Nephron progenitor cell (in vitro differentiated cells): Measurements from ENCODE around the gene PRKCA.

Experiments used
- DNase-seq: peaks from one replicate; pipeline ENCODE4 v3.0.0; 2021
- H3K27ac Mint-ChIP-seq: 2 replicates; pipeline ENCODE4 v1.8.0; 2021; ENCODE audit warnings: mild to moderate bottlenecking, moderate library complexity, mixed read lengths
- H3K27me3 Mint-ChIP-seq: 2 replicates; pipeline ENCODE4 v1.8.0; 2021; ENCODE audit warnings: mild to moderate bottlenecking, low read depth, mixed read lengths; ENCODE audit not compliant: poor library complexity
- H3K36me3 Mint-ChIP-seq: 2 replicates; pipeline ENCODE4 v1.8.0; 2021; ENCODE audit warnings: low read depth, mixed read lengths
- H3K4me1 Mint-ChIP-seq: 2 replicates; pipeline ENCODE4 v1.8.0; 2021; ENCODE audit warnings: mixed read lengths
- H3K4me3 Mint-ChIP-seq: 2 replicates; pipeline ENCODE4 v1.8.0; 2021; ENCODE audit warnings: mild to moderate bottlenecking, moderate library complexity, mixed read lengths
- H3K9me3 Mint-ChIP-seq: 2 replicates; pipeline ENCODE4 v1.8.0; 2021; ENCODE audit warnings: mild to moderate bottlenecking, moderate library complexity, mixed read lengths
- TF ChIP-seq, protein P1 (sequence below): fragments of 200-600 bp; sonication (generic); IDR thresholded peaks from 2 replicates; pipeline ENCODE4 v1.5.0; 2021; ENCODE audit warnings: antibody characterized with exemption

PRKCA gene

DNA sequence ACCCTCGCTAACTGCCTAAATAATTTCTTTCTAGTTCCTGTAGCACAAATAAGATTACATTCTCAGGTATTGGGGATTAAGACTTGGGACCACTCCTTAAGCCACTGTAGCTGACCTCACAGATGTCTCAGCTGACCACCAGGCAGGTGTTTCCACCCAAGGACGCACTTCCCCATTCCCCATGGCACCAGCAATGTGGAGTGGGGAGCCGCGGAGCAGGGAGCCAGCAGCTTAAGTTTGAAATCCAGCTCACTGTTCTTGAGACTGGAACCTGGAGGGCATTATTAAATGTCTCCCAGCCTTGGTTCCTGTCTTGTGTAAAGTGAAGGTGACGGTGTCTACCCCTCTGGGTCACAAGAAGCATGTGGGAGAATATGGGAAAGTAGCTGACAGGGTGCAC lies 283.1 kb downstream of the PRKCA start:
- H3K27me3 Mint-ChIP-seq: peaks cover 3% of the 10 kb centered on the region
- H3K9me3 Mint-ChIP-seq: peaks cover 24% of the 10 kb centered on the region
- no peak for DNase-seq
- peaks cover 14% of the 10 kb centered on the region for H3K36me3 Mint-ChIP-seq
- H3K27ac Mint-ChIP-seq: no peak overlapping the region
- H3K4me1 Mint-ChIP-seq: peaks cover 20% of the 10 kb centered on the region
- no peak overlapping the region for H3K4me3 Mint-ChIP-seq
- TF ChIP-seq, protein P1, sequence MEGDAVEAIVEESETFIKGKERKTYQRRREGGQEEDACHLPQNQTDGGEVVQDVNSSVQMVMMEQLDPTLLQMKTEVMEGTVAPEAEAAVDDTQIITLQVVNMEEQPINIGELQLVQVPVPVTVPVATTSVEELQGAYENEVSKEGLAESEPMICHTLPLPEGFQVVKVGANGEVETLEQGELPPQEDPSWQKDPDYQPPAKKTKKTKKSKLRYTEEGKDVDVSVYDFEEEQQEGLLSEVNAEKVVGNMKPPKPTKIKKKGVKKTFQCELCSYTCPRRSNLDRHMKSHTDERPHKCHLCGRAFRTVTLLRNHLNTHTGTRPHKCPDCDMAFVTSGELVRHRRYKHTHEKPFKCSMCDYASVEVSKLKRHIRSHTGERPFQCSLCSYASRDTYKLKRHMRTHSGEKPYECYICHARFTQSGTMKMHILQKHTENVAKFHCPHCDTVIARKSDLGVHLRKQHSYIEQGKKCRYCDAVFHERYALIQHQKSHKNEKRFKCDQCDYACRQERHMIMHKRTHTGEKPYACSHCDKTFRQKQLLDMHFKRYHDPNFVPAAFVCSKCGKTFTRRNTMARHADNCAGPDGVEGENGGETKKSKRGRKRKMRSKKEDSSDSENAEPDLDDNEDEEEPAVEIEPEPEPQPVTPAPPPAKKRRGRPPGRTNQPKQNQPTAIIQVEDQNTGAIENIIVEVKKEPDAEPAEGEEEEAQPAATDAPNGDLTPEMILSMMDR: no peak

DNA sequence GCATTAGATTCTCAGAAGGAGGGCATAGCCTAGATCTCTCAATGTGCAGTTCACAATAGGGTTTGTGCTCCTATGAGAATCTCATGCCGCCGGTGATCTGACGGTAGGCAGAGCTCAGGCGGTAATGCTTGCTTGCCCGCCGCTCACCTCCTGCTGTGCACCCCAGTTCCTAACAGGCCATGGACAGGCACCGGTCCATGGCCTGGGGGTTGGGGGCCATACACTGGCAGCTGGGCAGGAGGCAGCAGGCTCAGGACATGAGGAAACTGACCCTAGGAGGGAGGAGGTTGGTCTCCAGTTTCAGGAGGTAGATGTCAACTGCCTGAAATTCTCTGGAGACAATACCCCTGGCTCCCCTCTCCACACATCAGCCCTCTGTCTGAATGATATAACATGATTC lies 287.5 kb downstream of the PRKCA start:
- peaks cover 21% of the 10 kb centered on the region for H3K9me3 Mint-ChIP-seq
- H3K27ac Mint-ChIP-seq: no peak overlapping the region
- peaks cover 4% of the 10 kb centered on the region for H3K36me3 Mint-ChIP-seq
- DNase-seq: no peak
- H3K4me1 Mint-ChIP-seq: no peaks in the 10 kb centered on the region
- peaks cover 7% of the 10 kb centered on the region for H3K27me3 Mint-ChIP-seq
- TF ChIP-seq, protein P1: no peak
- H3K4me3 Mint-ChIP-seq: no peak overlapping the region

DNA sequence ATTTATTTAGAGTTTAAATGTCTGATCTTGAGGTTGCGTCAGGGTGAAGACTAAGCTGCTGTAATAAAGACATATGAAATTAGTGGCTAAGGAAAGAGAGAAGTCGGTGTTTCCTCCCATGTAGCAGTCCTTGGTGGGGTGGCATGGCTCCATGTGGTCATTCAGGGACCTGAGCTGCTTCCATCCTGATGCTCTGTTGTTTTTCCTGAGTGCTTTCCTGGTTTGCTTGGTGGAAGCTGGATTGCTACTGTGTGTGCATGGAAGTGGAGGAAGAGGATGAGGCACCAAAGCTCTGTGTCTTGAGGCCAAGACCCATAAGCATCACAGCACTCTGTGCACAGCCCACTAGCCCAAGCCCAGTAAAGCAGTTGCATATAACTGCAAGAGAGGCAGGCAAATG lies 290.7 kb downstream of the PRKCA start:
- DNase-seq: no peak
- Mint-ChIP-seq H3K4me1 (no peaks in the 10 kb centered on the region), H3K4me3 (no peak overlapping the region), H3K27ac (no peak overlapping the region), H3K36me3 (peaks cover 4% of the 10 kb centered on the region), H3K27me3 (peaks cover 7% of the 10 kb centered on the region), H3K9me3 (peaks cover 32% of the 10 kb centered on the region)
- TF ChIP-seq, protein P1: no peak

DNA sequence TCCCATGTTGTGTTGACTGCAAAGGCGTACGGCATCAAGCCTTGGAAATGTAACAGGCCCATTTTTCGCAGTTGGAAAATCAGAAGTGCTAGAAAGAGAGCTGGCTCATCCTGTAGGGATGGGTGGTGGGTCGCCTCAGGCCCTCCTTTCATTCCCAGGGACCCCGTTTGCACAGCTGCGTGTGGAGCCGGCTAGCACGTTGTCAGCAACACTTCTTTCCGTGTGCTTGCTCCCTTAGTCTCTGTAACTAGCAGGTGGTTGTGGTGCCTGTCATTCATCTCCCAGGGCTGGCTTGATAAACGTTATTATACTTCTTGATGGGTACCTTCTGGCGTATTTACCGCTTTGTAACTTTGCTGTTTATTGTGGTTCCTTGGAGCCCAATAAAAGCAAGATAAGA lies 293.5 kb downstream of the PRKCA start:
- H3K27me3 Mint-ChIP-seq: peaks cover 4% of the 10 kb centered on the region
- peaks cover 25% of the 10 kb centered on the region for H3K9me3 Mint-ChIP-seq
- H3K36me3 Mint-ChIP-seq: no peaks in the 10 kb centered on the region
- TF ChIP-seq, protein P1: no peak
- H3K27ac Mint-ChIP-seq: no peak overlapping the region
- H3K4me1 Mint-ChIP-seq: no peaks in the 10 kb centered on the region
- no peak for DNase-seq
- H3K4me3 Mint-ChIP-seq: no peak overlapping the region

DNA sequence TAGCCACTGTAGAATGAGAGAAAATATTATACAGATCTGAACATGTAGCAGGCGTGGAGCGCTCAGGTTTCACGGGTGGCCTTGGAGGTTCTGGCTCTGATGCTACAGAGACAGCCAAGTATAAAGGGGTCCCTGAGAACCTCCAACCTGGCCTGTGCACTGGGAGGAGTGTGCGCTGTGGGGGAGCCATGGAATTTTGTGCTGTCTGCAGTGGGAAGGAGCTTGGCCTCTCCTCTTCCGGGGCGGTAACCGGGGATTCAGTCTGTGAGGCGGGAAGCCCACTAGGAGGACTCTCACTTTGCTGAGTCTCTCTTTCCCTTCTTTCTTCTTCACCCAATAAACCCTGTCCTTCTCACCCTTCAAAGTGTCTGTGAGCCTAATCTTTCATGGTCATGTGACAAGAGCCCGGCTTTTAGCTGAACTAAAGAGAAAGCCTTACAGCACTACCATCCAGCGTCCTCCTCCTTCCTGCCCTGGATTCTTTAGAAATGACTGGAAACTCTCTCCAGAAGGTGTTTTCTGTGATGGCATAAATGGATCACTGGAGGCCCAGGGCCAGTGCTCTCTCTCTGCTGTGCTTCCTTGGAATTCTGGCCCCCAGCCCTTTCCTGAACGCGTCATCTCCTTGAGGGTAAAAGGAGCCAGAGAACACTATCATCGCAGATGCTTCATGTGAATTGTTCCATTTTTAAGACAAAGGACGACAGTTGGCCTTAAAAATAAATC lies 300.4 kb downstream of the PRKCA start:
- Mint-ChIP-seq H3K4me1 (peaks cover 16% of the 10 kb centered on the region), H3K36me3 (peaks cover 15% of the 10 kb centered on the region), H3K4me3 (peak overlapping the region; percentile 41), H3K27ac (peak overlapping the region; percentile 29), H3K27me3 (peaks cover under 1% of the 10 kb centered on the region), H3K9me3 (peaks cover 19% of the 10 kb centered on the region)
- DNase-seq: no peak
- TF ChIP-seq, protein P1: no peak

DNA sequence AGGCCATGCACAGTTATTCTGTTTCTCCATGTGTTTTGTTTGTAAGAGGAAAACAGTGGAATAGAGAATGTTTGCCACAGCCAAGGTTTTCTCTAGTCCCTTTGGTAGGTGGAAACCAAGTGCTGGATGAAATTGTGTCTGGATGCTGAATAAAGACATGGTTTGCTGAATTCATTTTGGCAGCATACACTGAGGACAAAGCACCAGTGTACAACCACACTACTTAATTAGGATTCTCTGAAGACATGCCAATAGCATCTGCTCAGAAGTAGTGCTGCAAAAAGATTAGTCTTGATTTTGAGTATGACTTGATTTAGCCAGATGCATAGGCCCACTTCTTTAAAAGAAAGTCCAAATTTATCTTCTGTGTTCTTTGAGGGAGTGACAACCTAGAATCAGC lies 302.0 kb downstream of the PRKCA start:
- no peak for DNase-seq
- Mint-ChIP-seq H3K9me3 (peaks cover 21% of the 10 kb centered on the region), H3K4me1 (peaks cover 16% of the 10 kb centered on the region), H3K4me3 (no peak overlapping the region), H3K27ac (no peak overlapping the region), H3K27me3 (peaks cover 3% of the 10 kb centered on the region), H3K36me3 (peaks cover 15% of the 10 kb centered on the region)
- TF ChIP-seq, protein P1: no peak
